G401.6 (cell line): ENCODE results near the gene PPP3CA.
"Not testable (repeated sequence)": the region's sequence is repeated elsewhere in the genome, so short reads cannot be mapped to it uniquely, and the experiment has no call there.

ENCODE experiments used
- FAIRE-seq: peaks from 2 replicates; lab custom pipeline; 2012; peaks lifted over from hg19 to GRCh38; lab: Jason Lieb, UNC

PPP3CA gene

DNA sequence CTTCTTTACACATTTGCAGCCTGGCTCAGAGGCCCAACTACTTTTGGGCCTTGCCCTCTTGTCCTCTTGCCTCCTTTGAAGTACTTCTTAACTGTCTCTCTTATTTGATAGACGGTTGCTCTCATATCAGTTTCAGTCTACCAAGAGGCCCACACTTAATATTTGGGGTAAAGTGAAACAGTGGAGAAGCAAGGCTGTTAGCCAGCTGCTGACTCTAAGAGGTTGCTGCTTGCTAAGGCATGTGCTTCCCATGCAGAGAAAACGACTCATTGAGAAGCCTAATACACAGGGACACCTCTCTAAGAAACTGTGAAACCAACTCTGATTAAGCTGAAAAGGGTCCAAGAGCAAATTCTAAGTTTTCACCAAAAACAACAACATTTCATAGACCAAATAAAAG is 94.6 kb downstream of the PPP3CA start:
- FAIRE-seq = no peak

DNA sequence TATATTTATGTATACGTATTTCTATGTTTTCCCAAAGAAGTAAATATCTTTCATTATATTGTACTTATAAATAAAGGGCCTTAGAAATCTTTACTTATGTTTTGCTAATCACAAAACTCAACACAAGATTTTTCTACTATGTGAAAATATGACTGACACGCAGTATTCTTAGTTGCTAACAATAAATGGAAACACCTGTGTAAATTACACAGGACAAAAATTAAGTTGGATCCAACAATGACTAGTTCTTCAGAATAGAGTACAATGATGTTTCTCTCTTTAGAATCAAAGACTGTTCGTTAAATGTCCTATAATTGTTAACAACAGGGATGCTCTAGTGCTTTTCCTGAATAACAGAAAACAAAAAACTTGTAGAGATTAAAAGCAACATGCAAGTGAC is 96.1 kb downstream of the PPP3CA start:
- FAIRE-seq = no peak

DNA sequence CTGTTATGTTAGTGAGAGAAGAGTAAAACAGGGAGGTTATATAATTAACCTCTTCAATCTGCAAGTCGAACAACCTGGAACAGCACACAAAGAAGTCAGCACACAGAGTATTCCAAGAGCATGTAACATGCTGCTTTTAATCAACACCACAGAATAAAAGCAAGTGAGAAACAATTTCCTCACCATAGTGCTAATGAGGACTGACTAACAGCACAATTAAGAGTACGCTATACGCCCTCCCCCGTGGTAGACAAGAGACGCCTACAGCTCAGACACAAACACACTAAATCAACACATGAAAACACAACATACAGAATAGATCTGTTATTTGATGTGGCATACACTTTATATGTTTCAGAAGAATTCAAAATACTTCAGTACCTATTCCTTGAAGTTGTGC is 103.0 kb downstream of the PPP3CA start:
- FAIRE-seq = no peak

DNA sequence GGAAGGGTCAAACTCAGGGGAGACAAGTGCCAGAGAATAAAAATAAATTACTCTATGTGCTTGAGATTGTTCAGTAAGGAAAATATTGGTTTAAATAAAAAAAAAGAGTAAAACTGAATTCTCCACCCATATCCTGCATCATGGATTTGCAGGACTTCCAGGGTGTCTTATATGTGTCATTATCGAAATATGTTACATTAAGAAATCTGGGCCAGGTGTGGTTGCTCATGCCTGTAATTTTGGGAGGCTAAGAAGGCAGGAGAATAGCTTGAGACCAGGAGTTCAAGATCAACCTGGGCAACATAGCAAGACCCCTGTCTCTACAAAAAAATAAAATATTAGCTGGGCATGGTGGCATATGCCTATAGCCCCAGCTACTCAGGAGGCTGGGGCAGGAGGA is 104.9 kb downstream of the PPP3CA start:
- FAIRE-seq = no peak

DNA sequence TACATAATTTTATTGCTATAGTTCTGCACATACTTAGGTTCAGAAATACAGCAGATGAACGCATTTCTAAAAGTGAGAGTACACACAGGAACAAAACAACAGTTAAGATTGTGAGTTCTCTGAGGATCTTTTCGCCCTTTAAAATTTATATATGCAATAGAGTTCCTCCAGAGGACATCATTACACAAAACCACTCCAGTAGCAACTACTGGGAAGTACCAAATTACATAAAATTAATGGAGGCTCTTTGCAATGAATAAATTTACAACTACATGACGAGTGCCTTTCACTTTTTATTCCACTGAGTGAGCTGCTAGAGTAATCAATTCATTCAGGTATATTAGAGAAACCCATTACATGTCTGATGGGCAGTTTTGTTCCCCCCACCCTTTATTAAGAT is 107.2 kb downstream of the PPP3CA start:
- FAIRE-seq = no peak

DNA sequence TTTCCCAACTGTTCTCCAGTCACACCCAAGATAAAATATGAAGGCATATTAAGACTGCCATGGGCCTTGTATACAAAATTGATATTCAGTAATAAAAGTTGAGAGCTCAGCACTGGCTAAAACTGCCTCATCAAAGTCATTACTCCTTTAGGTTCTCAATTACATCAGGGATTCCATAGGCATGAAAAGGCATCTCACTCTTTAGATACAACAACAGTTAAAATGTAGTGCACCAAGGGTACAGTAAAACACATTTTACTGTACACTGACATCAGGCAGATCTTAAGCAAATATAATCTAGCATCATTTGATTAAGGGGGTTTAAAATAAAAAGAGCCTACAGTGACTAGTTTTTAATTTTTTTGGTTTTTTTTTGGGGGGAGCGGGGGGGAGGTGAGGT is 107.7 kb downstream of the PPP3CA start:
- FAIRE-seq = no peak

DNA sequence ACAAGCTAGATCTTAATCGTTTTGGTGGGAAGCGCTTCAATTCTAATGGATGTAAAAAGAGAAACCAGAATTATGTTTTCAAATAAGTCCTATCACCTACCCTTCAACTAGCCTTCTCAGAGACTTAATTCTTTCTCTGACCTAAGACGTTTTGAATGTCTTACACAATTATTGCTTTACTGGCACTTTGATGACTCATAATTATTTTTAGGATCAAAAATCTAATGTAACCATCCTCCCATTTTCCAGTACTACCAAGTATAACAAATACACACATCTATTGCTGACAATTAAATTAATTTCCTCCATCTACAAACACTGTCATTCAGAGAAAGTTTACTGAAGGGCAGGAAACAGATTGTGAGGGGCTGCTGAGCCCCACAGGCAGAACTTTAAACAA is 108.6 kb downstream of the PPP3CA start:
- no peak for FAIRE-seq

DNA sequence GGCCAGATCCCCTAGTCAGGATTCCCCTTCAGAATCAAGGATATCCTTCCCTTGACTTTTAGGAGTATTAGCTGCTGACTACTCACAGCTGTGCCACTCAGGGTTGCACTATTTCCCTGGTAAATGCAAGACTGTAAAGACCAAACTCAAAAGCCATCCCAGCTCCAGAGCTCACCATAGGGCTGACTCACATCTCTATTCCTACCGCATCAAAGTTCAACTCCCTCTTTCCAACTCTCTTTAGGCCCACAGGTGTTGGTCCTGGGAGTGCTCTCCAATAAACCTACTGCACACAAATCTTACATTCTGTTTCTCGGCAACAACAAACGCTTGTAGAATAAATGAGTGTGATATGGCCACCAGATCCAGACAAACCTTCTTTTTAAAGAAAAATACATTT is 109.6 kb downstream of the PPP3CA start:
- no peak for FAIRE-seq

DNA sequence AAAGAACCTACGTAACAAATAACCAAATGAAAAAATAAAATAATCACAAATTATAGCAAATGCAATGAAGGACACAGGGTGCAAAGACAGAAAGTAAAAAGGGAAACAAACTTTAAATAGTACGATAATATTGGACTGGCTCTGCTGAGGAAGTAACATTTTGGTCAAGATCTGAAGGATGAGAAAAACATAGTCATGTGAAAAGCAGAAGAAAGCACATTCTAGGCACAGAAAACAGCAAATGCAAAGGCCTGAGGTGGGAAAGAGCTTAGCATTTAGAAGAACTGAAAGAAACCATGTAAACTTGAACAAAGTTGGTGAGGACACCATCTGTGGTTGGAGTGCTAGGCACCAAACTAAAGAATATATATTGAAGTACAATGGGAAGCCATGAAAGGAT is 111.2 kb downstream of the PPP3CA start:
- no peak for FAIRE-seq

DNA sequence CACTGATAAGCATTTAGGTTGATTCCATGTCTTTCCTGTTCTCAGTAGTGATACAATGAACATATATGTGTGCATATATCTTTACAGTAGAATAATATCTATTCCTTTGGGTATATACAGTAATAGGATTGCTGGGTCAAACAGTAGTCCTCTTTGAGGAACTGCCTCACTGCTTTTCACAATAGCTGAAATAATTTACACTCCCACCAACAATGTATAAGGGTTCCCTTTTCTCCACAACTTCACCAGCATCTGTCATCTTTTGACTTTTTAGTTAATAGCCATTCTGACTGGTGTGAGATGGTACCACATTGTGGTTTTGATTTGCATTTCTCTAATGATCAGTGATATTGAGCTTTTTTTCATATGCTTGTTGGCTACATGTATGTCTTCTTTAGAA is 113.2 kb downstream of the PPP3CA start:
- FAIRE-seq = not testable (repeated sequence)

DNA sequence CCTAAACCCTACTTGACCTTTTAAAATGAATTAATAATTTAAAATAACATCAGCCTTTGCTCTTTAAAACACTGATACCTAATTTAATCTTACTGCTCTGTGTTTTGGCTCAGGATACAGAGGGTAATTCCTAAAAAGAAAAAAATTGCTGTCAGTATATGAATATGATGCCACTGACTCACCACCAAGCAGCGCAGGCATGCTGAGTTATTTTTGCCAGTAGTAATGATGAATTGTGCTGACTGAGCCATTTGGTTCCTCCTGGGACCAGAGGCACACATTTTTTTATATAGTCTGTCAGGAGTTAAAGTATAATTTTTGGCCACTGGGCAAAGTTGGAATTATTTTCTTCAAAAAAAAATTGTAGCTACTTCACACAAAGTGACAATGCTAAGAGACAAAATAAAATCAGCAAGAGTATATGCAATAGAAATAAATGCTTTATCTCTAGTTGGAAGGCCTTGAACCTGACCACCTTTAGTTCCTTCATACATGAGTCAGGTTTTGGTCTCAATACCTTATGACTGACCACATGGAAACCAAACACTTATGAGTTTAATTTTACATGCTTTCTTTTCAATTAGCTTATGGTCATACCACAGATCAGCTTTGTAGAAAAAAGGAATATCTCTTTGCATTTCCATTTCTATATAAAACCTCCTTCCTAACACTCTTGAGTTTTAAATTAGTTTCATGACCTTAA is 115.1 kb downstream of the PPP3CA start:
- FAIRE-seq = no peak

DNA sequence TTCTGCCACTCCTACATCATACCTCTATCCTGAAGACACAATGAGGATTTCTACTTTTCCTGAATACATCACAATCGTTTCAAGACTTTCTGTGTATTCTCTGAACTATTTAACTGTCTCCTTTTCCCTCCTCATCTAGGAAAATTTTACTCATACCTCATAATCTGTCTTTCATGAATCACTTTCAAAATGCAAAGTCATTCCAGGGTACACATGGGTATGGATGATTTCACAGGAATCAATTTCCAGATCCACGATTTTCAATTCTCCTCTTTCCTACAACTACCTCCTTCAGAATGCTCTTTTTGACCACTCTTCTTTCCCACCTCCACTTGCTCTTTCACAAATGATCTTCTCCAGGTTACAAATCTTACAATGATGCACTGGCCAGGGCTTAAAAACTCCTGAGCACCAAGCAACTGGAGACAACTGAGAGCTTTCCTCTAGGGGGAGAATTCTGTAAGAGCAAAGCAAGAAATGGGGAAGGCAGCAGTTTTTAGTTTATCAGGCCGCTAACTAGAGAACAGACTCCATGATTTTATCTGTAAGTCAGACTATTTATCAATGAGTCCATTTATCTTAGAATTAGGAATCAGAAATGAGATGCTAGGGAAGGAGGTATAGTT is 116.4 kb downstream of the PPP3CA start:
- no peak for FAIRE-seq

DNA sequence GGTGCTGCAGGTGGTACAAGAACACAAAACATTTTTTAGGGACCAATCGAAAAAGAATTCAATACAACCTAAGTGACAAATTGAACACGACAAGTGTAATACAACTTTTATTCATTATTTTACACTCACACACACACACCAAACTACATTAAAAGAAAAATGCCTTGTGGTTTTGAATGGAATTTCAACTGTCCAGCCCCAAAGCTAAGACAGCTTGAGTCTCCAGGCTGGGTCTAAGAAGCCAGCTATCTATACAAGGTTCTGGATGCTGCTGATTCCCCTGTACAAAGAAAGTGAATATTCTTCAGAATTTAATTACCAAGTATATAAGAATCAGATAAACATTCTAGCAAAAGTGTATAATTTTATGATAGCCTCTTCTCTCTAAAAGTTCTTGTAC is 118.2 kb downstream of the PPP3CA start:
- no peak for FAIRE-seq

DNA sequence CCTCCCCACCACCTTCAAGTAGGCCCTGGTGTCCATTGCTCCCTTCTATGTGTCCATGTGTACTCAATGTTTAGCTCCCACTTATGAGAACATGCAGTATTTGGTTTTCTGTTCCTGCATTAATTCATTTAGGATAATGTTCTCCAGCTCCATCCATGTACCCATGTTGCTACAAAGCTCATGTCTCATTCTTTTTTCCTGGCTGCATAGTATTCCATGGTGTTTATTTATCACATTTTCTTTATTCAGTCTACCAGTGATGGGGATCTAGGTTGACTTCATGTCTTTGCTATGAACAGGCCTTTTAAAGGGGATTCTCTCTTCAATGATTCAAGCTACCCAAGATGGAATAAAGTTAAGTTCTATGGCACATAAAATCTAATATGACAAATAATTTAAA is 119.6 kb downstream of the PPP3CA start:
- FAIRE-seq = no peak

DNA sequence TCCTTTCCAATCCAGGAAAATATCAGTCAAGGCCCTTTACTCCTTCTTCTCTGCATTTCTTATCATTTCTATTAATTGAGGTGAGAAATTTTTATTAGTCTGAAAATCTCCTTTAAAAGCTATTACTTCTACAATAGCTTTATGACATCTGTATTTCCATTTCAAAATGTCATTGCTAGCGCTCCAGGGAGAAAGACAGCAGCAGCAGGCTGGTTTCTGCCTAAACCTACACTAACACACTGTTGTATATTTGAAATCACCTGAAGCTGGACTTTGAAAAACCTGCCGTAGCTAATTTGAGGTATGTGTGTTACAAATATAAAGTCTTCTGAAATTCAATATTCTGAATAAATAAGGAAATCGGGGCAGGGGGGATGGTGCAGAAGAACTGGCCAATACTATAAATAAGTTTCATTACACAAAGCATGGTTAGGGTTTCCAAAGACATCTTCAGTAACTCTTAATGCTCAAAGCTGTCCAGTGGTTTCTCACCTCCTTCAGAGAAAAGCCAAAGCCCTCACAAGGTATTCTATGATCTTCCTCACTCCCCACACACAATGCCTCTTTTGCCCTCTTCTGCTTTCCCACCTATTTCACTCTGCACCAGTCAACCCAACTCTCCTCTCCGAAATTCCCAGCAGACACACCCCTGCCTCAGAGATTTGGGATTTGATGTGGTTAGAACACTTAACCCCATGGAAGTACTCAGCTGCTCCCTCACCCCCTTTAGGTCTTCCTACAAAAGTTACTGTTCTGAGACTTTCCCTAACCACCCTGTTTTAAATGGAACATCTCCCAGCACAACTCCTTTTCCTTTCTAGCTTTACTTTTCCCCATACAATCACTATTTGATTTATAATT is 122.7 kb downstream of the PPP3CA start:
- FAIRE-seq = no peak

DNA sequence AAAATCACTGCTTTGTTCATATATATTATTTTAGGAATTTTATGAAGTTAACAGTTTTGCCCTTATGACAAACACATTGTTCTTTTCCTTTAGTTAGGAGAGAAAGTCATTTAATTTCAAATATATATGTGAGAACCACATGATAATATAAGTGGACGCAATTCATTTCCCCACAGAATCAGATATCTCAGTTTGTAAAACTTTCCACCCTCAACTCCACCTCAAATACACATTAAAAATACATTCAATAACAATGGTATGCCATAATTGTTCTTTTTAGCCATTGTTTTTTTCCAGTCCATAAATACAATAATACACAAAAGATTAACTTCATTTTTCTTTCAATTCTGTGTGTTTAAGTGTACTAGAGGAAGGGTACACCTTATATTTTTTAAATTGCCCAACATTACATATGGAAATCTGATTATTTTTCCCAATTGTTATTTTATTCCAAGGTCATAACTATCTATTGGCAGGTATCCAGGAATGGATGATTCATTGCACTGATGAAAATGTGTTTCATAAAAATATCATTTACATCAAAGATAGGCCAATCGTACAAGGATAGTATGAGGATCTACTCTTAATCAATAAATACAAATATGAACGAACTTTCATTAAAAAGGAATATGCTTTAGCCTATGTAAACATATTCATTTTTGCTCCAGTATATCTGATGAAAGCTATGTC is 125.0 kb downstream of the PPP3CA start:
- FAIRE-seq = no peak

DNA sequence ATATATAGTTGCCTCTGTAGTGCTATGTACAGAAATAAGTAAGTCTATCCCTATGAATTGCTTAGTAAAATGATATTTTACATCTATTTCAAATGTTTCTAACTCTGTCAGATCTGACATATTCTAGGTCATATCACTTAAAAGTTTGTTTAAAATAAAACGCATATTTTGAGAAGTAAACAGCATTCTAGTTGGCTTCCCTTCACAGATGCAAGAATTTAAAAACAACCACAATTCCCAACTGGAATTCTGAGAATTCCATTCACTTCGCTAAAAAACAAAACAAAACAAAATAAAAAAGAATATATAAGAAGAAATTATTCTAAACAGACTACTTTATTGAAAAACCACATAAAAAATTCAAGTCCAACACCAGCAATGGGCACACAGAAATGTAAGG is 126.0 kb downstream of the PPP3CA start:
- FAIRE-seq = no peak

DNA sequence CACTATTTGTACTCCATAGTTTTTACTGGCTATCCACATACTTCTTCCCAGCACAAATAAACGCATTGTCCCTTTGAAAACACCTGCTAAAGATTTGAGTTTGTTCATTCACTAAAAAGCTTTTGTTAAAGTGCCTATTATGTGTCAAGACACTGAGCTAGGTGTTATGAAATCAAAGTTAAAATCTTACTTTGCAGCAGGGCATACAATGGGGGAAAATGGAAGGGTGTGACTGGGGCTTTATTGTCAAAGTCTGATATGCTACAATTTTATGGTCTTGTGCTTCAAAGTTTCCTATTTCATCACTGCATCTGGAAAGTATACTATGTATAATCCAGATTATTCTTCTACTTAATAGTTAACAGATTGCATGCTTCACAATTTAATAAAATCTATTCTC is 128.4 kb downstream of the PPP3CA start:
- FAIRE-seq = no peak

DNA sequence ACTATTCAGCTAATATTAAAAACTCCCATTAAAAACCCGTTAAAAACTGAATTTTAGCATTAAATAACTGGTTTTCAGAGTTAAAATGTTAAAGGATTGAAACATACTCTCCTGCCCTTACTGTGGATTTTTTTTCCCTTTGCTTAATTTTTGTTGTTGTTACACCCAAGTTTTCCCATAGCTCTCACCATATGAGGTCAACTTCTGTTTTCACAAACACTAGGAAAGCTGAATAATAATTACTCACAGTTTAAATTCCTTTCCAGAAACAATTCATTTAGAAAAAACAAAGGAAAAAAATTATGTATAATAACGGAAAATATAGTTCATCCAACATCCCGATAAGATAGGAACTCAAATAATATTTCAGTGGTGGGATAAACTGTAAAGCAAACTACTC is 129.0 kb downstream of the PPP3CA start:
- no peak for FAIRE-seq

DNA sequence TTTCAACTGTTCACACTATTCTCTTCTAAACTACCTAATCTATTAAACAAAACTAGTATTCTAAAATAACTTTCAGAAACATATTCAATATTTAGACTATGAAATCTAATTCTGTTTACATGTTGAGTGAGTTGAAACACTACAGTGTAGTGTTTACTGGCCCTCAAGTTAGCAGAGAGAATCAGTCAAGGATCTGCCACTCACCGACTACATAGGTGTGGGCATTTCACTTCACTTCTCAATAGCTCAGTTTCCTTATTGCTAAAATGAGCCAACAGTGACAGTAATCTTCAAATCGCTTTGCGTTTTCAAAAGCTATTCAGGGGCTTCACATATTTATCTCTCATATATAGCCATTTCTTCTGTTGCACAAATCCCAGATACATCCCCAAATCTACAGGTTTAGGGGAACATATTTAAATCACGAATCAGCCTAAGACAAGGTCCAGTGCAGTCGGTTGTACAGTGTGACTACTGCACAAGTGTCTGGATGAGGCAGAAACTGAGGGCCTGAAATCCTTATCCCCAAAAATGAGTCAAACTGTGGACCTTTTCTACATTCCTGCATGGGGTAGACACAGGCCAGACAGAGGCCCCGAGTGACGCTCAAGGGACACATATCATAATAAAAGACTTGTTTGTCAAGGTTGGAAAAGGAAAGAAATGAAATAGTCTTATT is 129.8 kb downstream of the PPP3CA start:
- no peak for FAIRE-seq

DNA sequence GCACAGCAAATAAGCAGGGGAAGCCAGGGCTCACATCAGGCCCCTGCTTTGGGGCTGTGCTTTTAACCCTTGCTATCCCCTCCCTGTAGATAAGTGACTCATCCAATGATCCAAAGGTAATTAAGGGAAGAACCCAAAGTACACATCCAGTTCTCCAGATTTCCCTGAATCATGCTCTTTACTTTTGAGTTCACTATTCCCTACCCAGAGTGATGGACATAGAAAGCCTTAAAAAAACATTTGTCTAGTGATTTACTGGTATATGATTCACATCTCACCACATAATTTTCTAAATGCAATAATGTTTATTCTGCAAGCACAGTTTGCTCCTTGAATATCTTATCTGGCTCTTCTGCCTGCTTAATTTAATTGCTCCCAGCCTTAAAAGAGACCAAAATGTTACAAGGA is 136.2 kb downstream of the PPP3CA start:
- FAIRE-seq = no peak

DNA sequence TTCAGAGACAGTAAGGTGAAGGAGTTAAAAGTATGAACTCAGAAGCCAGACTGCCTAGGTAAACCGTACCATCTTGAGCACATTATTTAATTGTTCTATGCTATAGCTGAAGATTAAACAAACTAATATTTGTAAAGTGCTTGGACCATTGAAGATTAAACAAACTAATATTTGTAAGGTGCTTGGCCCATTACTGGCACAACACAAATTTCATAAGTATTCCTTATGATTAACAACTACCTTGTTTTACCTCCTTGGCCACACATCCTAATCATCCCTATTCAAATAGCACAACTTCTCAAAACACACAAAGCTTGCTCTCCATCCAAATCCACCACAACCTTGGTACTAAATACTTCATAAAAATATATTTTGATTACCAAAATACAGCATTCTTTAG is 137.0 kb downstream of the PPP3CA start:
- FAIRE-seq = no peak
